ENCODE measurements around the gene SYT1.

Gene SYT1

DNA sequence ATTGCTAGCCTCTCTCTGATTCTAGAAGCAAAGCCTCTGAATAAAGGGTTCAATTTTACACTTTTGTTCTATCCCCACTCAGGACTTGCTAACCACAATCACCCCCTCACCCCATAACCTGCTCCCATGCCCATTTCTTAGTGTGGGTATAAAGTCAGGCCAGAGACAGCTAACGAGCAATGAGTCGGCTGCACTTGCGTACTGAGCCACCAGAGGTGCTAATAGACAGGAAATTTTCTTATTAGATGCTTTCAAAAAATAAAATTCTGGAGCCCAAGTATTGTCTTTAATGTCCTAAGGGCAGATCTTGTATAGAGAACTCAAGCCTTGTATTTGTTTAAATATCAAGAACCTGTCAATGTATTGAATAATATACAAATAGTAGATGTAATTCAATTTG is 256.9 kb downstream of the SYT1 start:
- no peak for ATAC-seq
- no peak for TF ChIP-seq CREB5 (CRISPR knock-in tag; IDR thresholded peaks at IDR 0.05; ENCODE audit: low read depth)
- TF ChIP-seq ISL1 (CRISPR knock-in tag; IDR thresholded peaks at IDR 0.05): no peak
- no peak for TF ChIP-seq TCF4 (CRISPR knock-in tag; IDR thresholded peaks at IDR 0.05; ENCODE audit: borderline replicate concordance)
- no peak for TF ChIP-seq ZFP30 (CRISPR knock-in tag; IDR thresholded peaks at IDR 0.05)
- no peak for TF ChIP-seq CSDC2 (CRISPR knock-in tag; IDR thresholded peaks at IDR 0.05)
- no peak for TF ChIP-seq GLIS3 (CRISPR knock-in tag; IDR thresholded peaks at IDR 0.05)
- TF ChIP-seq ZC3H10 (CRISPR knock-in tag; IDR thresholded peaks at IDR 0.05): no peak
- no peak for TF ChIP-seq PPARA (CRISPR knock-in tag; IDR thresholded peaks at IDR 0.05; ENCODE audit: borderline replicate concordance)
- no peak for TF ChIP-seq ESRRG (CRISPR knock-in tag; IDR thresholded peaks at IDR 0.05)
- no peak for TF ChIP-seq POU6F1 (CRISPR knock-in tag; IDR thresholded peaks at IDR 0.05; ENCODE audit: borderline replicate concordance, low read depth)

GRCh38 chr12:79124385-79124784 is 259.8 kb downstream of the SYT1 start:
- no peak for TF ChIP-seq ZNF70 (CRISPR knock-in tag; IDR thresholded peaks at IDR 0.05)
- no peak for TF ChIP-seq CSDC2 (CRISPR knock-in tag; IDR thresholded peaks at IDR 0.05)
- no peak for TF ChIP-seq GLIS3 (CRISPR knock-in tag; IDR thresholded peaks at IDR 0.05)
- no peak for TF ChIP-seq CREB5 (CRISPR knock-in tag; IDR thresholded peaks at IDR 0.05; ENCODE audit: low read depth)
- TF ChIP-seq ARNTL (CRISPR knock-in tag; IDR thresholded peaks at IDR 0.05; ENCODE audit: borderline replicate concordance, low read depth): no peak
- no peak for TF ChIP-seq ZNF565 (CRISPR knock-in tag; conservative IDR thresholded peaks at IDR 0.05; ENCODE audit: low read depth)
- no peak for TF ChIP-seq SNAI2 (CRISPR knock-in tag; IDR thresholded peaks at IDR 0.05)
- TF ChIP-seq ESRRG (CRISPR knock-in tag; IDR thresholded peaks at IDR 0.05): no peak
- TF ChIP-seq ZNF8 (CRISPR knock-in tag; IDR thresholded peaks at IDR 0.05): no peak
- TF ChIP-seq RARB (CRISPR knock-in tag; IDR thresholded peaks at IDR 0.05): no peak
- TF ChIP-seq OSR1 (CRISPR knock-in tag; IDR thresholded peaks at IDR 0.05): no peak
- TF ChIP-seq TSHZ2 (CRISPR knock-in tag; IDR thresholded peaks at IDR 0.05): no peak
- no peak for TF ChIP-seq POU6F1 (CRISPR knock-in tag; IDR thresholded peaks at IDR 0.05; ENCODE audit: borderline replicate concordance, low read depth)
- no peak for TF ChIP-seq ISL1 (CRISPR knock-in tag; IDR thresholded peaks at IDR 0.05)
- no peak for TF ChIP-seq TOX (CRISPR knock-in tag; IDR thresholded peaks at IDR 0.05; ENCODE audit: borderline replicate concordance)
- TF ChIP-seq BACH2 (CRISPR knock-in tag; IDR thresholded peaks at IDR 0.05; ENCODE audit: borderline replicate concordance): no peak
- no peak for TF ChIP-seq ZC3H10 (CRISPR knock-in tag; IDR thresholded peaks at IDR 0.05)
- no peak for TF ChIP-seq ZFP3 (CRISPR knock-in tag; IDR thresholded peaks at IDR 0.05)
- no peak for TF ChIP-seq ZFP30 (CRISPR knock-in tag; IDR thresholded peaks at IDR 0.05)
- no peak for ATAC-seq

GRCh38 chr12:79125358-79125757 is 260.8 kb downstream of the SYT1 start:
- no peak for ATAC-seq
- TF ChIP-seq ESRRG (CRISPR knock-in tag; IDR thresholded peaks at IDR 0.05) (no peak), RARB (CRISPR knock-in tag; IDR thresholded peaks at IDR 0.05) (no peak), BACH2 (CRISPR knock-in tag; IDR thresholded peaks at IDR 0.05; ENCODE audit: borderline replicate concordance) (no peak), ZNF70 (CRISPR knock-in tag; IDR thresholded peaks at IDR 0.05) (no peak), OSR1 (CRISPR knock-in tag; IDR thresholded peaks at IDR 0.05) (no peak), TSHZ2 (CRISPR knock-in tag; IDR thresholded peaks at IDR 0.05) (no peak), ZC3H10 (CRISPR knock-in tag; IDR thresholded peaks at IDR 0.05) (no peak), ARNTL (CRISPR knock-in tag; IDR thresholded peaks at IDR 0.05; ENCODE audit: borderline replicate concordance, low read depth) (no peak), TOX (CRISPR knock-in tag; IDR thresholded peaks at IDR 0.05; ENCODE audit: borderline replicate concordance) (no peak), SNAI2 (CRISPR knock-in tag; IDR thresholded peaks at IDR 0.05) (no peak), ZFP3 (CRISPR knock-in tag; IDR thresholded peaks at IDR 0.05) (no peak), PPARA (CRISPR knock-in tag; IDR thresholded peaks at IDR 0.05; ENCODE audit: borderline replicate concordance) (no peak), ZNF8 (CRISPR knock-in tag; IDR thresholded peaks at IDR 0.05) (no peak)

Measured in SK-N-SH treated with all-trans-retinoic acid at 6 μM for 48 hours (cell line).